Measurements from ENCODE around the gene KHDC4. TPM values are rescaled to one million over a fixed set of nuclear protein-coding genes. Genes with fewer than 3 reads are reported as not detected.

KHDC4 gene
- total and polyA plus RNA-seq, 9 of the 15 experiments (the other 6 are each of a cell fraction or from before 2014, with no cell fraction given), result 12.1 to 185 (median 65.6) TPM

DNA sequence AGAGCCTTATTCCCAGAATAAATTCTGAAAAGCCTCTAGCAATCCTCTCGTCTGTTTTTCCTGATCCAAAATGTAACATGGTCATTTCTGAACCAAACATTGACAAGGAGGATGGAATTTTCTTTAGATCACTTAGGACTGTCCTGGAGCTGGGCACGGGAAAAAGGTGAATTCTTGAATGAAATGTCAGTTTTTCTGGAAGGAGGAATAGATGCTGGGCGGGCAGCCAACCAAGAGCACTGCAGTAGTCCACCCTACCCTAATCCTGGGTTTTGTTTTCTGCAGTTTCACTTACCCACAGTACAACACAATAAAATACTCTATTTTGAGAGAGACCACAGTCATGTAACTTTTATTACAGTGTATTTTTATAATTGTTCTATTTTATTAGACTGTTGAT is 44.0 kb downstream of the KHDC4 start:
- 10% methylated on average over 3 of the region's 3 CpGs for WGBS (ENCODE audit: insufficient coverage, low coverage, missing lambda C conversion rate)
- Histone ChIP-seq H3K4me3 (no peak overlapping the region), H2AFZ (ENCODE audit: low read depth, low read length) (no peak overlapping the region), H3K9me3 (replicated peaks; ENCODE audit: control insufficient read depth, insufficient read depth, low read depth, low read length) (no peaks in the 10 kb centered on the region), H3K27me3 (ENCODE audit: control insufficient read depth in 2 of 2, insufficient read depth in 2 of 2, low read length in 2 of 2) (no peaks in the 10 kb centered on the region), H3K9me1 (ENCODE audit: control insufficient read depth, insufficient read depth, low read length) (no peaks in the 10 kb centered on the region), H3K79me2 (ENCODE audit: control insufficient read depth, insufficient read depth, low read length) (no peaks in the 10 kb centered on the region), H3K27ac (ENCODE audit: extremely low read depth, low read depth, low read length) (no peak overlapping the region), H3K4me2 (ENCODE audit: insufficient read depth, low read length) (no peak overlapping the region), H3K36me3 (ENCODE audit: control insufficient read depth, insufficient read depth, low read length) (no peaks in the 10 kb centered on the region), H3K4me1 (replicated peaks in 1 of 2; ENCODE audit: control insufficient read depth in 2 of 2, insufficient read depth in 2 of 2, low read length in 2 of 2) (peaks cover 0 to 4% of the 10 kb centered on the region in 2 experiments; a peak in 3 of 5 replicates), H4K20me1 (replicated peaks; ENCODE audit: control insufficient read depth, insufficient read depth, low read length) (no peaks in the 10 kb centered on the region), H3K9ac (ENCODE audit: insufficient read depth in 1 of 2, low read depth in 2 of 2, low read length in 2 of 2) (no peak overlapping the region)
- CTCF ChIA-PET (ENCODE audit: low intra/inter-chr PET ratio), result no interaction called here
- intact Hi-C loops (cut with micrococcal nuclease), result no loop called here
- FAIRE-seq (peak; percentile 66), ATAC-seq (no peak), DNase-seq (ENCODE audit: extremely low read depth in 1 of 4, low spot score in 3 of 4) (no peak)
- POLR2A ChIA-PET, result interaction anchor here (0.7 to 1.3 kb wide), 3 partner anchors 14 to 76 kb away, joined by 3 to 4 read pairs (median 3); no protein-coding TSS in a partner anchor
- in situ Hi-C loops (cut with MboI), result no loop called here
- no TSS peak for BruUV-seq (replicated peaks)
- TF ChIP-seq CC2D1A (IDR thresholded peaks at IDR 0.05) (no peak), FOXK2 (conservative IDR thresholded peaks at IDR 0.05 in 1 of 2, IDR thresholded peaks at IDR 0.05 in 1 of 2; ENCODE audit: low read depth in 2 of 2) (no peak), ZNF217 (CRISPR knock-in tag; IDR thresholded peaks at IDR 0.05) (no peak), SRSF1 (IDR thresholded peaks at IDR 0.05; ENCODE audit: low read depth, low read length) (no peak), ZNF589 (CRISPR knock-in tag; IDR thresholded peaks at IDR 0.05; ENCODE audit: low read depth) (no peak), KLF1 (tag; IDR thresholded peaks at IDR 0.05) (no peak), FOXK1 (CRISPR knock-in tag; IDR thresholded peaks at IDR 0.05; ENCODE audit: borderline replicate concordance) (no peak), KDM4B (IDR thresholded peaks at IDR 0.05; ENCODE audit: borderline replicate concordance in 2 of 2, low read depth in 1 of 2) (no peak), ZNF197 (CRISPR knock-in tag; IDR thresholded peaks at IDR 0.05; ENCODE audit: low read depth) (no peak)
- TF ChIP-seq, protein P1, sequence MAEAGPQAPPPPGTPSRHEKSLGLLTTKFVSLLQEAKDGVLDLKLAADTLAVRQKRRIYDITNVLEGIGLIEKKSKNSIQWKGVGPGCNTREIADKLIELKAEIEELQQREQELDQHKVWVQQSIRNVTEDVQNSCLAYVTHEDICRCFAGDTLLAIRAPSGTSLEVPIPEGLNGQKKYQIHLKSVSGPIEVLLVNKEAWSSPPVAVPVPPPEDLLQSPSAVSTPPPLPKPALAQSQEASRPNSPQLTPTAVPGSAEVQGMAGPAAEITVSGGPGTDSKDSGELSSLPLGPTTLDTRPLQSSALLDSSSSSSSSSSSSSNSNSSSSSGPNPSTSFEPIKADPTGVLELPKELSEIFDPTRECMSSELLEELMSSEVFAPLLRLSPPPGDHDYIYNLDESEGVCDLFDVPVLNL (CRISPR knock-in tag; IDR thresholded peaks at IDR 0.05; ENCODE audit: low read depth), result no peak
- TF ChIP-seq, protein P2, sequence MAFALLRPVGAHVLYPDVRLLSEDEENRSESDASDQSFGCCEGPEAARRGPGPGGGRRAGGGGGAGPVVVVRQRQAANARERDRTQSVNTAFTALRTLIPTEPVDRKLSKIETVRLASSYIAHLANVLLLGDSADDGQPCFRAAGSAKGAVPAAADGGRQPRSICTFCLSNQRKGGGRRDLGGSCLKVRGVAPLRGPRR (CRISPR knock-in tag; IDR thresholded peaks at IDR 0.05), result no peak

All from K562 (cell line).